ENCODE data around the gene TIGD1.

- TF ChIP-seq, protein P1, sequence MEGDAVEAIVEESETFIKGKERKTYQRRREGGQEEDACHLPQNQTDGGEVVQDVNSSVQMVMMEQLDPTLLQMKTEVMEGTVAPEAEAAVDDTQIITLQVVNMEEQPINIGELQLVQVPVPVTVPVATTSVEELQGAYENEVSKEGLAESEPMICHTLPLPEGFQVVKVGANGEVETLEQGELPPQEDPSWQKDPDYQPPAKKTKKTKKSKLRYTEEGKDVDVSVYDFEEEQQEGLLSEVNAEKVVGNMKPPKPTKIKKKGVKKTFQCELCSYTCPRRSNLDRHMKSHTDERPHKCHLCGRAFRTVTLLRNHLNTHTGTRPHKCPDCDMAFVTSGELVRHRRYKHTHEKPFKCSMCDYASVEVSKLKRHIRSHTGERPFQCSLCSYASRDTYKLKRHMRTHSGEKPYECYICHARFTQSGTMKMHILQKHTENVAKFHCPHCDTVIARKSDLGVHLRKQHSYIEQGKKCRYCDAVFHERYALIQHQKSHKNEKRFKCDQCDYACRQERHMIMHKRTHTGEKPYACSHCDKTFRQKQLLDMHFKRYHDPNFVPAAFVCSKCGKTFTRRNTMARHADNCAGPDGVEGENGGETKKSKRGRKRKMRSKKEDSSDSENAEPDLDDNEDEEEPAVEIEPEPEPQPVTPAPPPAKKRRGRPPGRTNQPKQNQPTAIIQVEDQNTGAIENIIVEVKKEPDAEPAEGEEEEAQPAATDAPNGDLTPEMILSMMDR (IDR thresholded peaks at IDR 0.05), result no peak
- TF ChIP-seq POLR2A (IDR thresholded peaks at IDR 0.05) (no peak), POLR2AphosphoS5 (IDR thresholded peaks at IDR 0.05; ENCODE audit: insufficient read depth in 1 of 2, low read depth in 1 of 2) (no peak)
These were observed 46.5 kb downstream of the TIGD1 start for GRCh38 chr2:232503809-232504323.
